GM23338 (cell line): ENCODE results near the gene CCR4. TPM values are rescaled to one million over a fixed set of nuclear protein-coding genes. Genes with fewer than 3 reads are reported as not detected.

Experiments used
- ATAC-seq: fragments of 200-7000 bp; cut with Tn5 transposase; 3 replicates; pipeline ENCODE4 v1.9.1; 2020
- DNase-seq: peaks from one replicate; pipeline ENCODE4 v3.0.0-alpha.2; 2015; ENCODE audit warnings: low spot score
- H2AFZ ChIP-seq: fragments of 200-600 bp; sonication (generic); 2 replicates; pipeline ENCODE4 v1.8.0; 2016; ENCODE audit warnings: antibody characterized with exemption, mild to moderate bottlenecking, moderate library complexity
- H3F3A ChIP-seq: fragments of 200-600 bp; sonication (generic); replicated peaks from 2 replicates; pipeline ENCODE4 v1.8.0; 2017; ENCODE audit warnings: antibody characterized with exemption, mixed run types, low read depth
- H3K27ac ChIP-seq: fragments of 200-600 bp; sonication (generic); 2 replicates; pipeline ENCODE4 v1.6.1; 2016; ENCODE audit warnings: low read depth
- H3K27me3 ChIP-seq: fragments of 200-600 bp; sonication (generic); 2 replicates; pipeline ENCODE4 v1.8.0; 2016; ENCODE audit warnings: mild to moderate bottlenecking, mixed run types, moderate library complexity; ENCODE audit not compliant: insufficient read depth
- H3K36me3 ChIP-seq: fragments of 200-600 bp; sonication (generic); 2 replicates; pipeline ENCODE4 v1.8.0; 2016; ENCODE audit warnings: mild to moderate bottlenecking; ENCODE audit not compliant: insufficient read depth
- H3K4me1 ChIP-seq: fragments of 200-600 bp; sonication (generic); 2 replicates; pipeline ENCODE4 v1.8.0; 2016; ENCODE audit warnings: mild to moderate bottlenecking, moderate library complexity; ENCODE audit not compliant: insufficient read depth
- H3K4me2 ChIP-seq: fragments of 200-600 bp; sonication (generic); 2 replicates; pipeline ENCODE4 v1.7.1; 2017; ENCODE audit warnings: mixed run types
- H3K4me3 ChIP-seq: fragments of 200-600 bp; sonication (generic); 2 replicates; pipeline ENCODE4 v1.6.1; 2016; ENCODE audit warnings: mixed run types
- H3K79me2 ChIP-seq: fragments of 200-600 bp; sonication (generic); replicated peaks from 2 replicates; pipeline ENCODE4 v1.8.0; 2017; ENCODE audit warnings: mild to moderate bottlenecking; ENCODE audit not compliant: insufficient read depth
- H3K9me2 ChIP-seq: fragments of 200-600 bp; sonication (generic); 2 replicates; pipeline ENCODE4 v1.8.0; 2017; ENCODE audit not compliant: insufficient read depth
- H4K20me1 ChIP-seq: fragments of 200-600 bp; sonication (generic); replicated peaks from 2 replicates; pipeline ENCODE4 v1.8.0; 2017; ENCODE audit warnings: mild to moderate bottlenecking; ENCODE audit not compliant: insufficient read depth
- H3K27ac Mint-ChIP-seq: 2 replicates; pipeline ENCODE4 v1.8.0; 2020; ENCODE audit warnings: inconsistent platforms, mild to moderate bottlenecking, moderate library complexity, mixed read lengths
- H3K27me3 Mint-ChIP-seq: 3 replicates; pipeline ENCODE4 v1.8.0; 2022; ENCODE audit warnings: low read depth, mild to moderate bottlenecking, moderate library complexity, mixed read lengths, inconsistent platforms; ENCODE audit not compliant: insufficient read depth, poor library complexity
- H3K36me3 Mint-ChIP-seq: 3 replicates; pipeline ENCODE4 v1.8.0; 2021; ENCODE audit warnings: low read depth, mild to moderate bottlenecking, inconsistent platforms, moderate library complexity, mixed read lengths
- H3K4me1 Mint-ChIP-seq: 3 replicates; pipeline ENCODE4 v1.8.0; 2020; ENCODE audit warnings: mild to moderate bottlenecking, inconsistent platforms, mixed read lengths
- H3K4me3 Mint-ChIP-seq: 3 replicates; pipeline ENCODE4 v1.8.0; 2021; ENCODE audit warnings: moderate library complexity, mild to moderate bottlenecking, inconsistent platforms, mixed read lengths
- H3K9me3 Mint-ChIP-seq: 3 replicates; pipeline ENCODE4 v1.8.0; 2020; ENCODE audit warnings: moderate library complexity, mild to moderate bottlenecking, inconsistent platforms, mixed read lengths
- CREB1 ChIP-seq: fragments of 250-450 bp; sonication (Bioruptor Pico); IDR thresholded peaks from 2 replicates; pipeline ENCODE4 v1.5.0; 2020; ENCODE audit warnings: low read depth, mild to moderate bottlenecking, moderate library complexity
- ETS1 ChIP-seq: IDR thresholded peaks from 2 replicates; pipeline ENCODE4 v1.6.1; 2016; ENCODE audit warnings: antibody characterized with exemption
- EZH2 ChIP-seq: fragments of 200-600 bp; sonication (generic); IDR thresholded peaks from one replicate; pipeline ENCODE4 v1.8.0; 2017; ENCODE audit warnings: antibody characterized with exemption, mild to moderate bottlenecking, low read depth; ENCODE audit not compliant: unreplicated experiment
- EZH2phosphoT487 ChIP-seq: fragments of 200-600 bp; sonication (generic); IDR thresholded peaks from one replicate; pipeline ENCODE4 v1.8.1; 2018; ENCODE audit warnings: antibody characterized with exemption; ENCODE audit not compliant: unreplicated experiment
- JUNB ChIP-seq: IDR thresholded peaks from one replicate; pipeline ENCODE4 v1.6.1; 2016; ENCODE audit warnings: antibody characterized with exemption; ENCODE audit not compliant: unreplicated experiment
- NANOG ChIP-seq: IDR thresholded peaks from 2 replicates; pipeline ENCODE4 v1.6.1; 2016; ENCODE audit warnings: antibody characterized with exemption, borderline replicate concordance
- POLR2AphosphoS5 ChIP-seq: IDR thresholded peaks from 2 replicates; pipeline ENCODE4 v1.6.1; 2016; ENCODE audit warnings: antibody characterized with exemption, low read depth
- ZNF114 ChIP-seq: fragments of 250-450 bp; sonication (Bioruptor Pico); IDR thresholded peaks from 2 replicates; pipeline ENCODE4 v1.5.0; 2020; ENCODE audit warnings: mild to moderate bottlenecking, moderate library complexity
- ZNF331 ChIP-seq: fragments of 250-450 bp; sonication (Bioruptor Pico); IDR thresholded peaks from 2 replicates; pipeline ENCODE4 v1.5.0; 2020; ENCODE audit warnings: low read depth, mild to moderate bottlenecking, moderate library complexity
- ZNF462 ChIP-seq: fragments of 250-450 bp; sonication (Bioruptor Pico); IDR thresholded peaks from 2 replicates; pipeline ENCODE4 v1.5.0; 2020; ENCODE audit warnings: mild to moderate bottlenecking, moderate library complexity
- polyA plus RNA-seq: library from polyadenylated mRNA; unstranded; fragments of >200 nt; fragmentation: Nextera tagmentation; extraction: Ambion mirVana; gene quantifications from 2 replicates; pipeline ENCODE4 v1.2.1, GENCODE V29; 2016
- total RNA-seq: library from RNA; depleted of rRNA; stranded (reverse); fragments of >200 nt; shearing (Covaris generic); gene quantifications from 2 replicates; pipeline ENCODE4 v1.2.3, GENCODE V29; 2014
- TF ChIP-seq, protein P1 (sequence below), 2 experiments: fragments of 200-600 bp in 1 of 2; sonication (generic) in 1 of 2; conservative IDR thresholded peaks; 2 replicates each; pipeline versions ENCODE4 v1.5.1 to v1.6.1; 2016 to 2017; ENCODE audit warnings: antibody characterized with exemption in 2 of 2, low read depth in 2 of 2, mild to moderate bottlenecking in 2 of 2, moderate library complexity in 1 of 2

The CCR4 gene
- total and polyA plus RNA-seq, 2 experiments from 2014 or later: 0.10 to 0.35 TPM

DNA sequence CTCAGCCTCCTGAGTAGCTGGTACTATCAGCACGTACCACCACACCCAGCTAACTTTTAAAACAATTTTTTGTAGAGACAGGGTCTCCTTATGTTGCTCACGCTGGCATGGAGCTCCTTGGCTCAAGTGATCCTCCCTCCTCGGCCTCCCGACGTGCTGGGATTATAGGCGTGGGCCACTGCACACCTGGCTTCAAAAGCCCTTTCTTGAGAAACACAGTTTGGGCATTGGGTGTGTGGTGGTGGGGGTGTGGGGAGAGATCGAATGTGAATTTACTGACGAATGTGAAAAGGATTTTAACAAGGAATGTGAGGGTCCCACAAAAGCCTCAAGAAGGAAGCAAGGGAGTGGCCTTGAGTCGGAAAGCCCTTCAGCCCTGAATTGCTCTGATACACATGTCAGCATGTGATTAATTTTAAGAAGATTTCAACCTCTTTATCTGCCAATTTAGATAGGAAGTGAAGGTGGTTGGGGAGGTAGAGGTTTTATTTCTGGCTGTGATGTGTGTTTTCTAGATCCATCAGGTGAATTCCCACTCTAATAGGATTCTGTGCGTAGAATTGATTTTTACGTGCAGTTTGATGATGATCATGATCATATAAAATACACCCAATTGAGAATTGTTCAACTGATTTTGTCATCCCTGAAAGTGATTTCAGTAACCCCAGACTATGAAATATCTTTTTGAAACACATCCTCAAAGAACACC, 1.1 kb downstream of the CCR4 start (continued):
- TF ChIP-seq ZNF462 (CRISPR knock-in tag): no peak

DNA sequence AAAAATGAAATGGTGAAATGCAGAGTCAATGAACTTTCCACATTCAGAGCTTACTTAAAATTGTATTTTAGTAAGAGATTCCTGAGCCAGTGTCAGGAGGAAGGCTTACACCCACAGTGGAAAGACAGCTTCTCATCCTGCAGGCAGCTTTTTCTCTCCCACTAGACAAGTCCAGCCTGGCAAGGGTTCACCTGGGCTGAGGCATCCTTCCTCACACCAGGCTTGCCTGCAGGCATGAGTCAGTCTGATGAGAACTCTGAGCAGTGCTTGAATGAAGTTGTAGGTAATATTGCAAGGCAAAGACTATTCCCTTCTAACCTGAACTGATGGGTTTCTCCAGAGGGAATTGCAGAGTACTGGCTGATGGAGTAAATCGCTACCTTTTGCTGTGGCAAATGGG, 3.1 kb downstream of the CCR4 start:
- Histone ChIP-seq H3K27ac (no peak overlapping the region), H3K4me1 (no peaks in the 10 kb centered on the region), H3K79me2 (no peaks in the 10 kb centered on the region), H3K36me3 (no peaks in the 10 kb centered on the region), H3F3A (no peaks in the 10 kb centered on the region), H3K4me2 (no peak overlapping the region), H4K20me1 (no peaks in the 10 kb centered on the region), H3K4me3 (no peak overlapping the region), H2AFZ (no peak overlapping the region; the same call in 1 of the 2 replicates), H3K27me3 (no peaks in the 10 kb centered on the region), H3K9me2 (no peaks in the 10 kb centered on the region)
- H3K4me1 Mint-ChIP-seq: 0 out of 3 replicates have a peak, but pooled peaks cover 5% of the 10 kb centered on the region
- H3K36me3 Mint-ChIP-seq: no peaks in the 10 kb centered on the region
- peaks cover 4% of the 10 kb centered on the region for H3K27me3 Mint-ChIP-seq
- DNase-seq (no peak), ATAC-seq (no peak)
- H3K9me3 Mint-ChIP-seq: no peaks in the 10 kb centered on the region; the same call in 2 of the 3 replicates
- no peak overlapping the region for H3K4me3 Mint-ChIP-seq
- H3K27ac Mint-ChIP-seq: no peak overlapping the region
- TF ChIP-seq JUNB (no peak), POLR2AphosphoS5 (no peak), EZH2 (no peak), EZH2phosphoT487 (no peak), ZNF331 (CRISPR knock-in tag) (no peak), ZNF114 (no peak), ETS1 (no peak), CREB1 (CRISPR knock-in tag) (no peak), NANOG (no peak)
- TF ChIP-seq, protein P1, sequence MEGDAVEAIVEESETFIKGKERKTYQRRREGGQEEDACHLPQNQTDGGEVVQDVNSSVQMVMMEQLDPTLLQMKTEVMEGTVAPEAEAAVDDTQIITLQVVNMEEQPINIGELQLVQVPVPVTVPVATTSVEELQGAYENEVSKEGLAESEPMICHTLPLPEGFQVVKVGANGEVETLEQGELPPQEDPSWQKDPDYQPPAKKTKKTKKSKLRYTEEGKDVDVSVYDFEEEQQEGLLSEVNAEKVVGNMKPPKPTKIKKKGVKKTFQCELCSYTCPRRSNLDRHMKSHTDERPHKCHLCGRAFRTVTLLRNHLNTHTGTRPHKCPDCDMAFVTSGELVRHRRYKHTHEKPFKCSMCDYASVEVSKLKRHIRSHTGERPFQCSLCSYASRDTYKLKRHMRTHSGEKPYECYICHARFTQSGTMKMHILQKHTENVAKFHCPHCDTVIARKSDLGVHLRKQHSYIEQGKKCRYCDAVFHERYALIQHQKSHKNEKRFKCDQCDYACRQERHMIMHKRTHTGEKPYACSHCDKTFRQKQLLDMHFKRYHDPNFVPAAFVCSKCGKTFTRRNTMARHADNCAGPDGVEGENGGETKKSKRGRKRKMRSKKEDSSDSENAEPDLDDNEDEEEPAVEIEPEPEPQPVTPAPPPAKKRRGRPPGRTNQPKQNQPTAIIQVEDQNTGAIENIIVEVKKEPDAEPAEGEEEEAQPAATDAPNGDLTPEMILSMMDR (conservative IDR thresholded peaks at IDR 0.05; ENCODE audit: low read depth in 2 of 2): no peak
